ENCODE measurements around the gene SENP1. TPM values are rescaled to one million over a fixed set of nuclear protein-coding genes. Genes with fewer than 3 reads are reported as not detected.
A peak's percentile ranks its signal among the peaks of the same experiment; 100 is the strongest.

Gene SENP1
- total RNA-seq, 1 experiment from 2014 or later: 28.8 TPM

GRCh38 chr12:48002414-48002730 lies 103.5 kb downstream of the SENP1 start:
- Histone ChIP-seq H2BK20ac (ENCODE audit: low read depth, low read length, poor library complexity, severe bottlenecking) (no peak overlapping the region), H3K23me2 (ENCODE audit: insufficient read length, low read depth, low read length, poor library complexity, severe bottlenecking) (peaks cover 31% of the 10 kb centered on the region), H3K18ac (ENCODE audit: insufficient read length, low read depth, low read length) (no peak overlapping the region), H3K56ac (ENCODE audit: insufficient read length, low read depth, low read length) (no peak overlapping the region), H3K23ac (ENCODE audit: insufficient read length, low read depth, low read length) (no peak overlapping the region), H3K79me1 (ENCODE audit: insufficient read depth, low read depth, low read length, poor library complexity, severe bottlenecking) (no peaks in the 10 kb centered on the region), H4K8ac (replicated peaks; ENCODE audit: insufficient read length, low read depth, low read length) (no peak overlapping the region), H2BK5ac (ENCODE audit: insufficient read length, low read length) (no peak overlapping the region), H3K4ac (ENCODE audit: low read depth, low read length) (no peak overlapping the region), H3T11ph (ENCODE audit: low read length) (no peak overlapping the region), H2BK12ac (ENCODE audit: insufficient read length, low read depth, low read length) (no peak overlapping the region), H3K27ac (ENCODE audit: insufficient read length, low read depth, low read length) (no peak overlapping the region), H2AK5ac (ENCODE audit: insufficient read length, low read length) (no peak overlapping the region), H2AFZ (ENCODE audit: low read length) (no peak overlapping the region), H3K27me3 (ENCODE audit: insufficient read depth, low read length) (peaks cover 80% of the 10 kb centered on the region), H2BK15ac (ENCODE audit: low read depth, low read length) (no peak overlapping the region), H3K4me1 (ENCODE audit: insufficient read depth, low read length) (peaks cover 3% of the 10 kb centered on the region), H3K4me2 (ENCODE audit: insufficient read depth, insufficient read length, low read length) (peak overlapping the region; percentile 69), H3K9me3 (ENCODE audit: control insufficient read depth, low read depth, low read length) (no peaks in the 10 kb centered on the region), H3K9ac (ENCODE audit: extremely low read depth, insufficient read length, low read length) (no peak overlapping the region), H2BK120ac (ENCODE audit: low read depth, low read length, poor library complexity, severe bottlenecking) (no peak overlapping the region), H4K20me1 (ENCODE audit: control insufficient read depth, insufficient read depth, insufficient read length) (peaks cover 3% of the 10 kb centered on the region), H3K14ac (ENCODE audit: insufficient read depth, low read length) (no peak overlapping the region), H3K79me2 (ENCODE audit: insufficient read depth, low read length) (no peaks in the 10 kb centered on the region), H4K5ac (ENCODE audit: insufficient read length, low read depth, low read length) (no peak overlapping the region), H4K91ac (ENCODE audit: insufficient read length, low read depth, low read length) (no peak overlapping the region)
- H3K4me1 Mint-ChIP-seq: peaks cover 53 to 60% of the 10 kb centered on the region in 2 experiments
- TF ChIP-seq CTCF (conservative IDR thresholded peaks at IDR 0.05): no peak
- no peaks in the 10 kb centered on the region for H3K36me3 Mint-ChIP-seq (ENCODE audit: insufficient read depth in 1 of 3, low read depth in 3 of 3)
- no CpG with 5 or more reads among the region's 13 CpGs for WGBS (ENCODE audit: extremely low coverage, insufficient read length, low lambda C conversion rate)
- H3K27me3 Mint-ChIP-seq (ENCODE audit: low read depth): peaks cover 99% of the 10 kb centered on the region
- H3K27ac Mint-ChIP-seq: no peak overlapping the region
- peaks cover 0 to 2% of the 10 kb centered on the region in 2 experiments; a peak in 2 of 5 replicates for H3K9me3 Mint-ChIP-seq
- H3K4me3 Mint-ChIP-seq: peak overlapping the region; percentile 54 to 86
- DNase-seq: no peak
